ENCODE data around the gene SENP8. TPM values are rescaled to one million over a fixed set of nuclear protein-coding genes. Genes with fewer than 3 reads are reported as not detected.

SENP8 gene
- total RNA-seq, 2 experiments from 2014 or later: 0.69 to 4.6 TPM

- intact Hi-C loops (cut with micrococcal nuclease; ENCODE audit: unreplicated experiment): loop anchor here (1.0 to 5.0 kb wide), 6 partner anchors 113 to 412 kb away; no protein-coding TSS in a partner anchor
- no TSS peak for BruUV-seq (replicated peaks)
- Histone ChIP-seq H3K36me3 (ENCODE audit: insufficient read depth, low read length) (no peaks in the 10 kb centered on the region), H3K79me2 (ENCODE audit: insufficient read depth, low read depth, low read length) (no peaks in the 10 kb centered on the region), H3K27ac (ENCODE audit: low read depth, low read length, poor library complexity, severe bottlenecking) (no peak overlapping the region), H4K20me1 (ENCODE audit: insufficient read depth, low read length) (no peaks in the 10 kb centered on the region), H3K9me3 (ENCODE audit: low read length) (no peaks in the 10 kb centered on the region), H3K4me2 (ENCODE audit: low read length) (peak overlapping the region; percentile 73), H3K9me2 (ENCODE audit: insufficient read depth, low read length) (no peaks in the 10 kb centered on the region), H3K4me1 (ENCODE audit: insufficient read depth, low read length, poor library complexity, severe bottlenecking) (peaks cover 6% of the 10 kb centered on the region), H2AFZ (ENCODE audit: low read length) (peak overlapping the region; percentile 87; the same call in 1 of the 2 replicates), H3K4me3 (ENCODE audit: low read depth, low read length, poor library complexity, severe bottlenecking) (peak overlapping the region; percentile 35)
- DNase-seq (ENCODE audit: low spot score): peak; percentile 83
- ChIA-PET CTCF (ENCODE audit: unreplicated experiment) (interaction anchor here (0.6 kb wide), 1 partner anchor 375 kb away, joined by 3 read pairs; no protein-coding TSS in a partner anchor), POLR2A (no interaction called here)
- TF ChIP-seq EZH2phosphoT487 (IDR thresholded peaks at IDR 0.05; ENCODE audit: borderline replicate concordance, low read depth, low read length): no peak
- peak; percentile 98 for TF ChIP-seq CTCF (conservative IDR thresholded peaks at IDR 0.05; ENCODE audit: low read length)
These were observed 37.7 kb downstream of the SENP8 start for GRCh38 chr15:72155635-72156616.

GRCh38 chr15:72156928-72157327 is 38.7 kb downstream of the SENP8 start:
- Histone ChIP-seq H3K27ac (ENCODE audit: low read depth, low read length, poor library complexity, severe bottlenecking) (no peak overlapping the region), H3K4me2 (ENCODE audit: low read length) (no peak overlapping the region), H4K20me1 (ENCODE audit: insufficient read depth, low read length) (no peaks in the 10 kb centered on the region), H3K9me3 (ENCODE audit: low read length) (no peaks in the 10 kb centered on the region), H3K36me3 (ENCODE audit: insufficient read depth, low read length) (no peaks in the 10 kb centered on the region), H3K4me3 (ENCODE audit: low read depth, low read length, poor library complexity, severe bottlenecking) (no peak overlapping the region), H2AFZ (ENCODE audit: low read length) (no peak overlapping the region), H3K79me2 (ENCODE audit: insufficient read depth, low read depth, low read length) (no peaks in the 10 kb centered on the region), H3K9me2 (ENCODE audit: insufficient read depth, low read length) (no peaks in the 10 kb centered on the region), H3K4me1 (ENCODE audit: insufficient read depth, low read length, poor library complexity, severe bottlenecking) (peaks cover 6% of the 10 kb centered on the region)
- no peak for DNase-seq (ENCODE audit: low spot score)
- ChIA-PET CTCF (ENCODE audit: unreplicated experiment) (no interaction called here), POLR2A (interaction anchor here (0.6 to 0.7 kb wide), 2 partner anchors 68 to 246 kb away, joined by 3 to 4 read pairs; no protein-coding TSS in a partner anchor)
- TF ChIP-seq EZH2phosphoT487 (IDR thresholded peaks at IDR 0.05; ENCODE audit: borderline replicate concordance, low read depth, low read length) (no peak), CTCF (conservative IDR thresholded peaks at IDR 0.05; ENCODE audit: low read length) (no peak)
- BruUV-seq (replicated peaks): no TSS peak
- intact Hi-C loops (cut with micrococcal nuclease; ENCODE audit: unreplicated experiment): loop anchor here (1.0 to 5.0 kb wide), 6 partner anchors 114 to 413 kb away; no protein-coding TSS in a partner anchor
